Measurements from ENCODE around the gene NUP62. TPM values are rescaled to one million over a fixed set of nuclear protein-coding genes. Genes with fewer than 3 reads are reported as not detected.

The NUP62 gene
- total RNA-seq, 2 experiments from 2014 or later, result 127 to 188 TPM

GRCh38 chr19:49895566-49896297, 33.6 kb downstream of the NUP62 start:
- no peaks in the 10 kb centered on the region for H3K9me3 Mint-ChIP-seq (ENCODE audit: low read depth)
- H3K36me3 Mint-ChIP-seq (ENCODE audit: low read depth), result no peaks in the 10 kb centered on the region
- ChIA-PET POLR2A (interaction anchor here (0.6 to 2.9 kb wide), 3 partner anchors 33 to 1033 kb away, joined by 3 to 16 read pairs (median 4); partner anchors contain the start of genes ATF5 and NUP62), CTCF (interaction anchor here (0.5 kb wide), 1 partner anchor 222 kb away, joined by 3 read pairs; no protein-coding TSS in a partner anchor)
- H3K4me1 Mint-ChIP-seq, result peaks cover 47% of the 10 kb centered on the region
- peak overlapping the region; percentile 95 for H3K27ac Mint-ChIP-seq
- H3K4me3 Mint-ChIP-seq, result peak overlapping the region; percentile 70
- DNase-seq (peak; percentile 59), ATAC-seq (peak; percentile 5)
- intact Hi-C loops (cut with DNase I, micrococcal nuclease), result loop anchor here in 1 of 2 experiments (2.0 kb wide), 1 partner anchor 19 kb away; the partner anchor contains the start of genes AKT1S1 and TBC1D17
- H3K27me3 Mint-ChIP-seq, result no peaks in the 10 kb centered on the region

- peak overlapping the region; percentile 95 for H3K27ac Mint-ChIP-seq
Measured at GRCh38 chr19:49894879-49895565, 34.3 kb downstream of the NUP62 start.

GRCh38 chr19:49894011-49894664, 35.2 kb downstream of the NUP62 start:
- intact Hi-C loops (cut with DNase I, micrococcal nuclease), result loop anchor here in 1 of 2 experiments (5.0 kb wide), 1 partner anchor 33 kb away; the partner anchor contains the start of genes ATF5 and NUP62
- peak overlapping the region; percentile 80 for H3K27ac Mint-ChIP-seq
- H3K36me3 Mint-ChIP-seq (ENCODE audit: low read depth), result peaks cover 8% of the 10 kb centered on the region
- POLR2A ChIA-PET, result interaction anchor here (1.2 kb wide), 1 partner anchor 36 kb away, joined by 3 read pairs; the partner anchor contains the start of gene NUP62
- ATAC-seq (no peak), DNase-seq (peak; percentile 32)
- no peaks in the 10 kb centered on the region for H3K27me3 Mint-ChIP-seq
- H3K4me3 Mint-ChIP-seq, result peak overlapping the region; percentile 70
- H3K4me1 Mint-ChIP-seq, result peaks cover 55% of the 10 kb centered on the region
- CTCF ChIA-PET, result interaction anchor here (1.3 kb wide), 1 partner anchor 17 kb away, joined by 3 read pairs; the partner anchor contains the start of genes AKT1S1 and TBC1D17
- H3K9me3 Mint-ChIP-seq (ENCODE audit: low read depth), result no peaks in the 10 kb centered on the region

More at GRCh38 chr19:49894879-49895565, 34.3 kb downstream of the NUP62 start:
- POLR2A ChIA-PET, result interaction anchor here (0.6 to 1.2 kb wide), 2 partner anchors 35 to 1032 kb away, joined by 3 to 4 read pairs; partner anchors contain the start of gene NUP62
- ATAC-seq (peak; percentile 14), DNase-seq (peak; percentile 71)
- Mint-ChIP-seq H3K27me3 (no peaks in the 10 kb centered on the region), H3K4me1 (peaks cover 50% of the 10 kb centered on the region), H3K9me3 (ENCODE audit: low read depth) (no peaks in the 10 kb centered on the region), H3K4me3 (peak overlapping the region; percentile 70), H3K36me3 (ENCODE audit: low read depth) (peaks cover 3% of the 10 kb centered on the region)
- CTCF ChIA-PET, result interaction anchor here (0.5 to 1.3 kb wide), 2 partner anchors 18 to 221 kb away, joined by 3 read pairs; partner anchors contain the start of genes AKT1S1 and TBC1D17
- intact Hi-C loops (cut with DNase I, micrococcal nuclease), result loop anchor here in 1 of 2 experiments (5.0 kb wide), 1 partner anchor 32 kb away; the partner anchor contains the start of genes ATF5 and NUP62

- intact Hi-C loops (cut with DNase I, micrococcal nuclease), result loop anchor here in 1 of 2 experiments (5.0 kb wide), 1 partner anchor 35 kb away; the partner anchor contains the start of genes ATF5 and NUP62
- POLR2A ChIA-PET, result no interaction called here
- CTCF ChIA-PET, result interaction anchor here (0.7 kb wide), 1 partner anchor 35 kb away, joined by 3 read pairs; no protein-coding TSS in a partner anchor
- Mint-ChIP-seq H3K9me3 (ENCODE audit: low read depth) (no peaks in the 10 kb centered on the region), H3K4me1 (peaks cover 44% of the 10 kb centered on the region), H3K27me3 (no peaks in the 10 kb centered on the region), H3K4me3 (peak overlapping the region; percentile 37), H3K27ac (no peak overlapping the region), H3K36me3 (ENCODE audit: low read depth) (peaks cover 13% of the 10 kb centered on the region)
- no peak for ATAC-seq
- DNase-seq, result no peak
Measured at GRCh38 chr19:49892716-49893115, 36.6 kb downstream of the NUP62 start.

GRCh38 chr19:49891393-49891792, 37.9 kb downstream of the NUP62 start:
- H3K4me3 Mint-ChIP-seq, result peak overlapping the region; percentile 8
- intact Hi-C loops (cut with DNase I, micrococcal nuclease), result loop anchor here in 1 of 2 experiments (5.0 kb wide), 1 partner anchor 36 kb away; the partner anchor contains the start of genes ATF5 and NUP62

GRCh38 chr19:49890349-49891311, 38.7 kb downstream of the NUP62 start:
- CTCF ChIA-PET, result interaction anchor here (0.6 to 1.5 kb wide), 6 partner anchors 14 to 202 kb away, joined by 3 to 4 read pairs (median 3); partner anchors contain the start of genes AKT1S1 and TBC1D17
- intact Hi-C loops (cut with DNase I, micrococcal nuclease), result loop anchor here (1.0 to 5.0 kb wide), 7 partner anchors 12 to 40 kb away; partner anchors contain the start of genes AKT1S1 (in 1 of the 2), ATF5 (in 1 of the 2), NUP62 (in 1 of the 2) and PNKP (in 1 of the 2)
- Mint-ChIP-seq H3K9me3 (ENCODE audit: low read depth) (no peaks in the 10 kb centered on the region), H3K36me3 (ENCODE audit: low read depth) (peaks cover 13% of the 10 kb centered on the region), H3K4me1 (peaks cover 24% of the 10 kb centered on the region), H3K27me3 (no peaks in the 10 kb centered on the region), H3K27ac (peak overlapping the region; percentile 70), H3K4me3 (peak overlapping the region; percentile 69)
- POLR2A ChIA-PET, result interaction anchor here (1.3 kb wide), 1 partner anchor 39 kb away, joined by 3 read pairs; no protein-coding TSS in a partner anchor
- ATAC-seq (peak; percentile 68), DNase-seq (peak; percentile 85)

More at GRCh38 chr19:49891393-49891792, 37.9 kb downstream of the NUP62 start:
- DNase-seq (no peak), ATAC-seq (no peak)
- ChIA-PET POLR2A (interaction anchor here (1.3 kb wide), 1 partner anchor 39 kb away, joined by 3 read pairs; no protein-coding TSS in a partner anchor), CTCF (interaction anchor here (1.5 kb wide), 1 partner anchor 15 kb away, joined by 4 read pairs; the partner anchor contains the start of genes AKT1S1 and TBC1D17)
- H3K27ac Mint-ChIP-seq, result no peak overlapping the region
- peaks cover 13% of the 10 kb centered on the region for H3K36me3 Mint-ChIP-seq (ENCODE audit: low read depth)
- H3K9me3 Mint-ChIP-seq (ENCODE audit: low read depth), result no peaks in the 10 kb centered on the region
- H3K4me1 Mint-ChIP-seq, result peaks cover 31% of the 10 kb centered on the region
- no peaks in the 10 kb centered on the region for H3K27me3 Mint-ChIP-seq

GRCh38 chr19:49889687-49890348, 39.5 kb downstream of the NUP62 start:
- DNase-seq (peak; percentile 89), ATAC-seq (peak; percentile 61)
- H3K4me1 Mint-ChIP-seq, result peaks cover 16% of the 10 kb centered on the region
- intact Hi-C loops (cut with DNase I, micrococcal nuclease), result loop anchor here (1.0 to 5.0 kb wide), 7 partner anchors 12 to 40 kb away; partner anchors contain the start of genes AKT1S1 (in 1 of the 2), ATF5 (in 1 of the 2), NUP62 (in 1 of the 2) and PNKP (in 1 of the 2)
- H3K27me3 Mint-ChIP-seq, result no peaks in the 10 kb centered on the region
- ChIA-PET POLR2A (interaction anchor here (1.6 kb wide), 1 partner anchor 13 kb away, joined by 4 read pairs; the partner anchor contains the start of genes AKT1S1 and TBC1D17), CTCF (interaction anchor here (0.6 to 1.2 kb wide), 5 partner anchors 24 to 201 kb away, joined by 3 to 4 read pairs (median 3); no protein-coding TSS in a partner anchor)
- H3K9me3 Mint-ChIP-seq (ENCODE audit: low read depth), result no peaks in the 10 kb centered on the region
- peak overlapping the region; percentile 69 for H3K4me3 Mint-ChIP-seq
- peaks cover 15% of the 10 kb centered on the region for H3K36me3 Mint-ChIP-seq (ENCODE audit: low read depth)
- H3K27ac Mint-ChIP-seq, result peak overlapping the region; percentile 70

GRCh38 chr19:49889038-49889686, 40.1 kb downstream of the NUP62 start:
- Mint-ChIP-seq H3K36me3 (ENCODE audit: low read depth) (peaks cover 20% of the 10 kb centered on the region), H3K4me3 (no peak overlapping the region), H3K27ac (no peak overlapping the region), H3K27me3 (no peaks in the 10 kb centered on the region), H3K9me3 (ENCODE audit: low read depth) (no peaks in the 10 kb centered on the region), H3K4me1 (peaks cover 12% of the 10 kb centered on the region)
- POLR2A ChIA-PET, result interaction anchor here (1.6 kb wide), 1 partner anchor 12 kb away, joined by 4 read pairs; the partner anchor contains the start of genes AKT1S1 and TBC1D17
- CTCF ChIA-PET, result interaction anchor here (0.8 to 1.0 kb wide), 2 partner anchors 21 to 25 kb away, joined by 3 to 4 read pairs; no protein-coding TSS in a partner anchor
- intact Hi-C loops (cut with DNase I, micrococcal nuclease), result no loop called here
- DNase-seq (no peak), ATAC-seq (no peak)
